Endothelial cell of umbilical vein (primary cell): Measurements from ENCODE around the gene CALCOCO1.

Experiments used
- EZH2 ChIP-seq: IDR thresholded peaks from 2 replicates; pipeline ENCODE4 v1.6.1; 2012; ENCODE audit warnings: borderline replicate concordance, low read depth, mild to moderate bottlenecking, moderate library complexity, low read length, inconsistent platforms; ENCODE audit not compliant: severe bottlenecking
- POLR2A ChIP-seq: IDR thresholded peaks from 2 replicates; pipeline ENCODE4 v1.6.1; 2012; ENCODE audit warnings: low read depth, mild to moderate bottlenecking, control low read depth, low read length
- POLR2AphosphoS5 ChIP-seq: IDR thresholded peaks from 2 replicates; pipeline ENCODE4 v1.6.1; 2012; ENCODE audit warnings: low read depth, mild to moderate bottlenecking, control low read depth, low read length, moderate library complexity; ENCODE audit not compliant: insufficient read depth
- TF ChIP-seq, protein P1 (sequence below), 2 donors: IDR thresholded peaks; 1 replicate in 1 of 2; 2 replicates in 1 of 2; pipeline ENCODE4 v1.5.1; 2011; ENCODE audit warnings: low read length in 2 of 2, mild to moderate bottlenecking in 2 of 2, moderate library complexity in 2 of 2, control low read depth in 1 of 2, inconsistent platforms in 1 of 2, low read depth in 1 of 2; ENCODE audit not compliant: insufficient read depth in 1 of 2; ENCODE audit errors: extremely low read depth in 1 of 2
- TF ChIP-seq, protein P2 (sequence below): IDR thresholded peaks from 2 replicates; pipeline ENCODE4 v1.6.1; 2011; ENCODE audit not compliant: insufficient read depth, insufficient read length

DNA sequence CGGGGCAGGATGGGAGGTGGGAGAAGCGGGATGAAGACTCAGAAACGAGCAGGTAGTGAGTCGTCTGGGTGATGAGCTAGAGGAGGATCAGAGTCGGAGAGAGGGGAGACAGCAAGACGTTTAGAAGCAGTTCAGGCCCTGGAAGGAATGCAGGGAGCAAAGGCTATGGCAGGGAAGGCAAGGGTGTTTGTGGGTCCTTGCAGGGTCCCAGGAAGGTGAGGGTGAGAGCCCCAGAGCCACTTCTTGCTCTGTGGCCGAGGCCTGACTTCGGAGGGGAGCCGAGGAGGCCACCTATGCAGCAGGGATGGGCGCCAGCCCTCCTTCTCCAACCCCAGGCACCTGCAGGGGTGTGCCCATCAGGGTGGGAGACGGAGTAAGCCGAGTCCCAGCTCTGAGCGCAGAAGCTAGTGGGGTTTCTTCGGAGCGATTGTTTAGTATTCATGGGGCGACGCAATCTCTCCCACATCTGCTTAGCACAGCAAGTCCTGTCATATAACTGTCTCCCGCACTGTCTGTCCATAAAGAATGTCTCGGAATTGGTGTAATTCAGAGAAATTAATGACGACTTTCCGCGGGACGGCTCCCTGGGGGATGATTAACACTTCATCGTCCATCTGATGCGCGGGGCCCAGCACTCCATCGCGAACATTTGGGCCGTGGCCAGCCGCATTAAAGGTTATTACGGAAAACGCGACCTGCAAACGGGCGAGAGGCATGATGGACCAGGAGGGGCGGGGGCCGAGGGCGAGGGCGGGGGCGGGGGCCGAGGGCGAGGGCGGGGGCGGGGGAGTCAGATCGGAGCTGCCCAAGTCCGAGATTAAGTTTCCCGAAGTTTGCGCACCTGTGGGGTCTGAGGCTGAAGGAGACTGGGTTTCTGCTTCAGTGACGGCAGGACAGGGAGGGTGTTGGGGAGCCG, 12.2 kb upstream of the CALCOCO1 start:
- TF ChIP-seq POLR2AphosphoS5 (no peak), POLR2A (no peak), EZH2 (peak; percentile 74)
- TF ChIP-seq, protein P1, sequence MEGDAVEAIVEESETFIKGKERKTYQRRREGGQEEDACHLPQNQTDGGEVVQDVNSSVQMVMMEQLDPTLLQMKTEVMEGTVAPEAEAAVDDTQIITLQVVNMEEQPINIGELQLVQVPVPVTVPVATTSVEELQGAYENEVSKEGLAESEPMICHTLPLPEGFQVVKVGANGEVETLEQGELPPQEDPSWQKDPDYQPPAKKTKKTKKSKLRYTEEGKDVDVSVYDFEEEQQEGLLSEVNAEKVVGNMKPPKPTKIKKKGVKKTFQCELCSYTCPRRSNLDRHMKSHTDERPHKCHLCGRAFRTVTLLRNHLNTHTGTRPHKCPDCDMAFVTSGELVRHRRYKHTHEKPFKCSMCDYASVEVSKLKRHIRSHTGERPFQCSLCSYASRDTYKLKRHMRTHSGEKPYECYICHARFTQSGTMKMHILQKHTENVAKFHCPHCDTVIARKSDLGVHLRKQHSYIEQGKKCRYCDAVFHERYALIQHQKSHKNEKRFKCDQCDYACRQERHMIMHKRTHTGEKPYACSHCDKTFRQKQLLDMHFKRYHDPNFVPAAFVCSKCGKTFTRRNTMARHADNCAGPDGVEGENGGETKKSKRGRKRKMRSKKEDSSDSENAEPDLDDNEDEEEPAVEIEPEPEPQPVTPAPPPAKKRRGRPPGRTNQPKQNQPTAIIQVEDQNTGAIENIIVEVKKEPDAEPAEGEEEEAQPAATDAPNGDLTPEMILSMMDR (IDR thresholded peaks at IDR 0.05; ENCODE audit: extremely low read depth in 1 of 2, insufficient read depth in 1 of 2, low read depth in 1 of 2, low read length in 2 of 2): no peak
- TF ChIP-seq, protein P2, sequence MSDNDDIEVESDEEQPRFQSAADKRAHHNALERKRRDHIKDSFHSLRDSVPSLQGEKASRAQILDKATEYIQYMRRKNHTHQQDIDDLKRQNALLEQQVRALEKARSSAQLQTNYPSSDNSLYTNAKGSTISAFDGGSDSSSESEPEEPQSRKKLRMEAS: no peak
